Hepatocyte (in vitro differentiated cells): ENCODE data around the gene MBD5. TPM values are rescaled to one million over a fixed set of nuclear protein-coding genes. Genes with fewer than 3 reads are reported as not detected.

Experiments used
- DNase-seq: peaks from one replicate; pipeline ENCODE4 v3.0.0-alpha.2; 2016; ENCODE audit warnings: low spot score
- H2AFZ ChIP-seq: fragments of 200-600 bp; sonication (generic); 2 replicates; pipeline ENCODE4 v1.6.0; 2016; ENCODE audit warnings: antibody characterized with exemption, mild to moderate bottlenecking
- H3K27ac ChIP-seq: fragments of 200-600 bp; sonication (generic); 2 replicates; pipeline ENCODE4 v1.5.1; 2016; ENCODE audit warnings: mild to moderate bottlenecking
- H3K27me3 ChIP-seq: fragments of 200-600 bp; sonication (generic); 2 replicates; pipeline ENCODE4 v1.6.1; 2016
- H3K36me3 ChIP-seq: fragments of 200-600 bp; sonication (generic); replicated peaks from 2 replicates; pipeline ENCODE4 v1.5.1; 2016; ENCODE audit warnings: low read depth; ENCODE audit not compliant: insufficient read depth
- H3K4me1 ChIP-seq: fragments of 200-600 bp; sonication (generic); 2 replicates; pipeline ENCODE4 v1.5.1; 2016; ENCODE audit warnings: mild to moderate bottlenecking, moderate library complexity; ENCODE audit not compliant: insufficient read depth
- H3K4me2 ChIP-seq: fragments of 200-600 bp; sonication (generic); 2 replicates; pipeline ENCODE4 v1.6.0; 2016
- H3K4me3 ChIP-seq: fragments of 200-600 bp; sonication (generic); 2 replicates; pipeline ENCODE4 v1.5.1; 2016; ENCODE audit warnings: mild to moderate bottlenecking
- H3K79me2 ChIP-seq: fragments of 200-600 bp; sonication (generic); 2 replicates; pipeline ENCODE4 v1.6.0; 2017; ENCODE audit warnings: mild to moderate bottlenecking
- H3K9me2 ChIP-seq: fragments of 200-600 bp; sonication (generic); replicated peaks from 2 replicates; pipeline ENCODE4 v1.6.0; 2017; ENCODE audit warnings: mild to moderate bottlenecking; ENCODE audit not compliant: insufficient read depth
- H3K9me3 ChIP-seq: fragments of 200-600 bp; sonication (generic); 2 replicates; pipeline ENCODE4 v1.5.1; 2016; ENCODE audit warnings: low read depth, mild to moderate bottlenecking
- H4K20me1 ChIP-seq: fragments of 200-600 bp; sonication (generic); 2 replicates; pipeline ENCODE4 v1.6.0; 2016; ENCODE audit warnings: mild to moderate bottlenecking; ENCODE audit not compliant: insufficient read depth, poor library complexity, severe bottlenecking
- CTCF ChIP-seq: fragments of 200-600 bp; sonication (generic); IDR thresholded peaks from 2 replicates; pipeline ENCODE4 v1.5.1; 2016; ENCODE audit warnings: antibody characterized with exemption, mild to moderate bottlenecking; ENCODE audit not compliant: poor library complexity
- EZH2 ChIP-seq: fragments of 200-600 bp; sonication (generic); IDR thresholded peaks from 2 replicates; pipeline ENCODE4 v1.6.1; 2016; ENCODE audit warnings: antibody characterized with exemption, mild to moderate bottlenecking, borderline replicate concordance
- EZH2phosphoT487 ChIP-seq: fragments of 200-600 bp; sonication (generic); IDR thresholded peaks from one replicate; pipeline ENCODE4 v1.6.1; 2018; ENCODE audit warnings: antibody characterized with exemption, mild to moderate bottlenecking, low read depth, moderate library complexity; ENCODE audit not compliant: unreplicated experiment, severe bottlenecking
- WGBS: methylation state at CpG from one replicate; pipeline ENCODE4 v1.1.6; 2016; ENCODE audit warnings: low lambda C conversion rate; ENCODE audit errors: missing lambda C conversion rate; 5-methylcytosine and 5-hydroxymethylcytosine counted together
- polyA plus RNA-seq: library from polyadenylated mRNA; unstranded; fragments of >200 nt; fragmentation: Nextera tagmentation; extraction: Ambion mirVana; gene quantifications from 2 replicates; pipeline ENCODE4 v1.2.1, GENCODE V29; 2016
- total RNA-seq: library from RNA; depleted of rRNA; stranded (reverse); fragments of >200 nt; gene quantifications from 2 replicates; pipeline ENCODE4 v1.2.3, GENCODE V29; 2014

The MBD5 gene
- total and polyA plus RNA-seq, 2 experiments from 2014 or later = 20.9 to 36.2 TPM

GRCh38 chr2:148063633-148064032, 42.7 kb downstream of the MBD5 start:
- Histone ChIP-seq H3K4me3 (no peak overlapping the region), H3K36me3 (no peaks in the 10 kb centered on the region), H3K4me2 (no peak overlapping the region), H3K79me2 (peaks cover 5% of the 10 kb centered on the region), H4K20me1 (no peaks in the 10 kb centered on the region), H3K9me3 (no peaks in the 10 kb centered on the region), H3K27ac (no peak overlapping the region), H3K27me3 (no peaks in the 10 kb centered on the region), H3K4me1 (no peaks in the 10 kb centered on the region), H3K9me2 (no peaks in the 10 kb centered on the region), H2AFZ (no peak overlapping the region)
- no peak for DNase-seq
- no peak for TF ChIP-seq CTCF
- TF ChIP-seq EZH2phosphoT487 = no peak
- TF ChIP-seq EZH2 = no peak
- WGBS = 93% methylated on average over 2 of the region's 2 CpGs

- TF ChIP-seq EZH2 (no peak), CTCF (no peak), EZH2phosphoT487 (no peak)
- Histone ChIP-seq H3K9me3 (no peaks in the 10 kb centered on the region), H2AFZ (no peak overlapping the region), H3K4me1 (no peaks in the 10 kb centered on the region), H3K36me3 (no peaks in the 10 kb centered on the region), H3K9me2 (no peaks in the 10 kb centered on the region), H3K4me3 (no peak overlapping the region), H3K27ac (no peak overlapping the region), H3K4me2 (no peak overlapping the region), H4K20me1 (no peaks in the 10 kb centered on the region), H3K27me3 (no peaks in the 10 kb centered on the region), H3K79me2 (no peaks in the 10 kb centered on the region)
- 95% methylated on average over 6 of the region's 6 CpGs for WGBS
- DNase-seq = no peak
These were observed 45.0 kb downstream of the MBD5 start for GRCh38 chr2:148065936-148066335.

- TF ChIP-seq EZH2phosphoT487 = no peak
- no peak for TF ChIP-seq EZH2
- TF ChIP-seq CTCF = no peak
- DNase-seq = peak; percentile 17
- 93% methylated on average over 1 of the region's 1 CpG for WGBS
These were observed 46.9 kb downstream of the MBD5 start for GRCh38 chr2:148067801-148068200.

GRCh38 chr2:148071351-148071750, 50.5 kb downstream of the MBD5 start:
- Histone ChIP-seq H3K9me3 (no peaks in the 10 kb centered on the region), H3K79me2 (peaks cover 5% of the 10 kb centered on the region), H3K4me1 (no peaks in the 10 kb centered on the region), H3K27ac (no peak overlapping the region), H3K4me2 (no peak overlapping the region), H3K36me3 (no peaks in the 10 kb centered on the region), H4K20me1 (no peaks in the 10 kb centered on the region), H3K4me3 (no peak overlapping the region), H3K9me2 (no peaks in the 10 kb centered on the region), H3K27me3 (no peaks in the 10 kb centered on the region), H2AFZ (no peak overlapping the region)
- no peak for DNase-seq
- no peak for TF ChIP-seq EZH2phosphoT487
- TF ChIP-seq EZH2 = no peak
- no peak for TF ChIP-seq CTCF
- 95% methylated on average over 4 of the region's 4 CpGs for WGBS

More at GRCh38 chr2:148067801-148068200, 46.9 kb downstream of the MBD5 start:
- Histone ChIP-seq H3K27ac (no peak overlapping the region), H3K4me3 (no peak overlapping the region), H2AFZ (no peak overlapping the region), H3K27me3 (no peaks in the 10 kb centered on the region), H3K4me2 (no peak overlapping the region), H3K4me1 (no peaks in the 10 kb centered on the region), H3K9me3 (no peaks in the 10 kb centered on the region), H3K36me3 (no peaks in the 10 kb centered on the region), H3K9me2 (no peaks in the 10 kb centered on the region), H3K79me2 (no peaks in the 10 kb centered on the region), H4K20me1 (no peaks in the 10 kb centered on the region)
